GM19438 (cell line): ENCODE results near the gene HOGA1.

Source experiments
- ATAC-seq: cut with Tn5 transposase; IDR thresholded peaks from one replicate; pipeline ENCODE4 v1.9.1; 2021; ENCODE audit warnings: low read depth; ENCODE audit not compliant: unreplicated experiment

Gene HOGA1

GRCh38 chr10:97577701-97578100 lies 6.5 kb upstream of the HOGA1 start:
- no peak for ATAC-seq

- no peak for ATAC-seq
Observed at GRCh38 chr10:97578171-97578844, 5.9 kb upstream of the HOGA1 start.

- ATAC-seq = no peak
Observed at GRCh38 chr10:97580421-97581367, 3.5 kb upstream of the HOGA1 start.

GRCh38 chr10:97582169-97582568 lies 2.0 kb upstream of the HOGA1 start:
- ATAC-seq = no peak

- no peak for ATAC-seq
Observed at GRCh38 chr10:97583476-97583875, 713 bp upstream of the HOGA1 start.

- ATAC-seq = peak; percentile 17
Observed at GRCh38 chr10:97584798-97585438, 729 bp downstream of the HOGA1 start.

- ATAC-seq = no peak
Observed at GRCh38 chr10:97585439-97585811, 1.2 kb downstream of the HOGA1 start.

- ATAC-seq = no peak
Observed at GRCh38 chr10:97587183-97587582, 3.0 kb downstream of the HOGA1 start.

- ATAC-seq = no peak
Observed at GRCh38 chr10:97589479-97589878, 5.3 kb downstream of the HOGA1 start, which contains the start of gene C10orf62. Gene C10orf62 (plus strand): TSS chr10:97589721. CDS start chr10:97589898, 177 bp downstream.

GRCh38 chr10:97590082-97590747 lies 6.0 kb downstream of the HOGA1 start:
- ATAC-seq = no peak

- ATAC-seq = no peak
Observed at GRCh38 chr10:97590748-97591495, 6.7 kb downstream of the HOGA1 start.

GRCh38 chr10:97593421-97593820 lies 9.2 kb downstream of the HOGA1 start:
- ATAC-seq = no peak

GRCh38 chr10:97596101-97597082 lies 12.2 kb downstream of the HOGA1 start:
- ATAC-seq = no peak

GRCh38 chr10:97597778-97598177 lies 13.6 kb downstream of the HOGA1 start:
- no peak for ATAC-seq

- no peak for ATAC-seq
Observed at GRCh38 chr10:97598407-97599271, 14.4 kb downstream of the HOGA1 start.

GRCh38 chr10:97599272-97599619 lies 15.1 kb downstream of the HOGA1 start:
- ATAC-seq = no peak

- ATAC-seq = no peak
Observed at GRCh38 chr10:97600616-97601015, 16.4 kb downstream of the HOGA1 start.
